IMR-90 (cell line): ENCODE measurements around the gene NCDN.

Experiments
- CHD1 ChIP-seq: IDR thresholded peaks from 2 replicates; pipeline ENCODE4 v1.6.1; 2012; ENCODE audit warnings: low read depth, low read length, improper control_type of control experiment
- CTCF ChIP-seq: conservative IDR thresholded peaks from 2 replicates; pipeline ENCODE4 v1.5.1; 2012; ENCODE audit warnings: mild to moderate bottlenecking, low read depth, low read length, improper control_type of control experiment
- MAZ ChIP-seq: IDR thresholded peaks from 2 replicates; pipeline ENCODE4 v1.6.1; 2012; ENCODE audit warnings: low read depth, mild to moderate bottlenecking, low read length, improper control_type of control experiment, moderate library complexity, borderline replicate concordance
- POLR2A ChIP-seq: IDR thresholded peaks from 2 replicates; pipeline ENCODE4 v1.6.1; 2012; ENCODE audit warnings: mild to moderate bottlenecking, low read depth, low read length
- RAD21 ChIP-seq: IDR thresholded peaks from 2 replicates; pipeline ENCODE4 v1.6.1; 2012; ENCODE audit warnings: low read length, improper control_type of control experiment
- USF2 ChIP-seq: fragments of 150-350 bp; IDR thresholded peaks from 2 replicates; pipeline ENCODE4 v1.6.1; 2017; ENCODE audit warnings: mild to moderate bottlenecking, antibody characterized with exemption, low read length, low read depth

- no peak for TF ChIP-seq RAD21
- no peak for TF ChIP-seq POLR2A
- no peak for TF ChIP-seq CHD1
- TF ChIP-seq CTCF, result no peak
- no peak for TF ChIP-seq MAZ
- no peak for TF ChIP-seq USF2
Measured at GRCh38 chr1:35589516-35590427, 32.2 kb downstream of the NCDN start.
